ENCODE data around the gene C21orf58.

The C21orf58 gene

DNA sequence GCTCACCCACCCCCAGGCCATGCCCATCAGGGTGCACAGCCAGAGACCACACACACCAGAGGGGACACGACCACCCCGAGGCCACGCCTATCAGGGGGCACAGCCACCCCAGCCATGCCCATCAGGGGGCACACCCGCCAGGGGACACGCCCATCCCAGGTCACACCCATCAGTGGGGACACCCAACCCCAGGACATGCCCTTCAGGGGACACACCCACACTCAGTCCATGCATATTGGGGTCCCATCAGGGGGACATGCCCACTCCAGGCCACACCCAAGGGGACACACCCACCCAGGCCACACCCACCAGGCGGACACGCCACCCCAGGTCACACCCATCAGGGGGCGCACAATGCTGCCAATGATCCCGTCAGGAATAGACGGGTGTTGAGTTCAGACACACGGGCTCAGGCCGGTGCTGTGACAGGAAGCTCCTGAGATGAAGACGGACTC lies 59.0 kb downstream of the C21orf58 start:
- no peak for DNase-seq (ENCODE audit: extremely low read depth in 1 of 2, low read depth in 1 of 2)

GRCh38 chr21:46264046-46264689 lies 59.5 kb downstream of the C21orf58 start:
- no peak for DNase-seq (ENCODE audit: extremely low read depth in 1 of 2, low read depth in 1 of 2)

GRCh38 chr21:46256501-46256994 lies 67.1 kb downstream of the C21orf58 start:
- DNase-seq (ENCODE audit: extremely low read depth in 1 of 2, low read depth in 1 of 2), result no peak

- DNase-seq (ENCODE audit: extremely low read depth in 1 of 2, low read depth in 1 of 2), result no peak
Observed at GRCh38 chr21:46255758-46256337, 67.8 kb downstream of the C21orf58 start.

- DNase-seq (ENCODE audit: extremely low read depth in 1 of 2, low read depth in 1 of 2), result no peak
Observed at GRCh38 chr21:46255166-46255565, 68.5 kb downstream of the C21orf58 start.

GRCh38 chr21:46254208-46254975 lies 69.3 kb downstream of the C21orf58 start:
- DNase-seq (ENCODE audit: extremely low read depth in 1 of 2, low read depth in 1 of 2), result no peak

DNA sequence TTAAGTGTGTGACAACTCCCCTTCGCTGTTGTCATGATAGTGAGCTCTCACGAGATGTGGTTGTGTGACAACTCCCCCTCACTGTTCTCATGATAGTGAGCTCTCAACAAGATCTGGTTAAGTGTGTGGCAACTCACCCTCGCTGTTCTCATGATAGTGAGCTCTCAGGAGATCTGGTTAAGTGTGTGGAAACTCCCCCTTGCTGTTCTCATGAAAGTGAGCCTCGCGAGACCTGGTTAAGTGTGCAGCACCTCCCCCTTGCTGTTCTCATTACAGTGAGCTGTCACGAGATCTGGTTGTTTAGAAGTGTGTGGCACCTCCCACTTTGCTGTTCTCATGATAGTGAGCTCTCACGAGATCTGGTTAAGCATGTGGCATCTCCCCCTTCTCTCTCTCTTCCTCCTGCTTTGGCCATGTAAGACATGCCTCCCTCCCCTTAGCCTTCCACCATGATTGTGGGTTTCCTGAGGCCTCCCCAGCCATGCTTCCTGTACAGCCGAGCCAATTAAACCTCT lies 70.0 kb downstream of the C21orf58 start:
- no peak for DNase-seq (ENCODE audit: extremely low read depth in 1 of 2, low read depth in 1 of 2)

DNA sequence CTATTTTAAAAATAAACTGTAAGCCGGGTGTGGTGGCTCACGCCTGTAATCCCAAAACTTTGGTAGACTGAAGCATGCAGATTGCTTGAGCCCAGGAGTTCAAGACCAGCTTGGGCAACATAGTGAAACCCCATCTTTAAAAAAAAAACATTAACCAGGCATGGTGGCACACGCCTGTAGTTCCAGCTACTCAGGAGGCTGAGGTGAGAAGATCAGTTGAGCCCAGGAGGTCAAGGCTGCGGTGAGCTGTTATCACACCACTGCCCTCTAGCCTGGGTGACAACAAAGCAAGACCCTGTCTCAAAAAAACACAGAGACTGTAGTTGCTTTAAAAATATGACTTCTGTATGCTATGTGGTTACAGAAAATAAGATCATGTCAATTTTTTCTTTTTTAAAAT lies 70.8 kb downstream of the C21orf58 start:
- DNase-seq (ENCODE audit: extremely low read depth in 1 of 2, low read depth in 1 of 2), result no peak

Measured in activated CD8-positive, alpha-beta memory T cell treated with anti-CD3 and anti-CD28 coated beads for 1 hour (primary cell).